Smooth muscle cell (in vitro differentiated cells): ENCODE measurements around the gene CENPT. TPM values are rescaled to one million over a fixed set of nuclear protein-coding genes. Genes with fewer than 3 reads are reported as not detected.

ENCODE experiments used
- DNase-seq: peaks from one replicate; lab custom pipeline; 2025; ENCODE audit not compliant: unreplicated experiment; lab: John Stamatoyannopoulos, UW
- H2AFZ ChIP-seq: fragments of 200-600 bp; sonication (generic); 2 replicates; pipeline ENCODE4 v1.6.0; 2016; ENCODE audit warnings: antibody characterized with exemption, low read depth, mild to moderate bottlenecking
- H3F3A ChIP-seq: fragments of 200-600 bp; sonication (generic); 2 replicates; pipeline ENCODE4 v1.6.0; 2017; ENCODE audit warnings: antibody characterized with exemption, low read depth
- H3K27ac ChIP-seq: fragments of 200-600 bp; sonication (generic); 2 replicates; pipeline ENCODE4 v1.5.1; 2016; ENCODE audit warnings: low read depth, mild to moderate bottlenecking
- H3K27me3 ChIP-seq: fragments of 200-600 bp; sonication (generic); 2 replicates; pipeline ENCODE4 v1.6.1; 2016; ENCODE audit warnings: low read depth, mild to moderate bottlenecking
- H3K36me3 ChIP-seq: fragments of 200-600 bp; sonication (generic); 2 replicates; pipeline ENCODE4 v1.5.1; 2016; ENCODE audit warnings: low read depth
- H3K4me1 ChIP-seq: fragments of 200-600 bp; sonication (generic); 2 replicates; pipeline ENCODE4 v1.5.1; 2016; ENCODE audit warnings: low read depth
- H3K4me2 ChIP-seq: fragments of 200-600 bp; sonication (generic); 2 replicates; pipeline ENCODE4 v1.6.0; 2016; ENCODE audit warnings: mild to moderate bottlenecking
- H3K4me3 ChIP-seq: fragments of 200-600 bp; sonication (generic); 2 replicates; pipeline ENCODE4 v1.5.1; 2016; ENCODE audit warnings: mild to moderate bottlenecking
- H3K79me2 ChIP-seq: fragments of 200-600 bp; sonication (generic); 2 replicates; pipeline ENCODE4 v1.6.0; 2016; ENCODE audit warnings: low read depth, mild to moderate bottlenecking
- H3K9ac ChIP-seq: fragments of 200-600 bp; sonication (generic); 2 replicates; pipeline ENCODE4 v1.6.0; 2016; ENCODE audit warnings: low read depth
- H3K9me3 ChIP-seq: fragments of 200-600 bp; sonication (generic); replicated peaks from 2 replicates; pipeline ENCODE4 v1.5.1; 2016; ENCODE audit warnings: low read depth
- H4K20me1 ChIP-seq: fragments of 200-600 bp; sonication (generic); 2 replicates; pipeline ENCODE4 v1.6.0; 2016; ENCODE audit warnings: low read depth
- WGBS: methylation state at CpG from one replicate; pipeline ENCODE4 v1.1.7; 2016; ENCODE audit warnings: low lambda C conversion rate; 5-methylcytosine and 5-hydroxymethylcytosine counted together
- polyA plus RNA-seq: library from polyadenylated mRNA; unstranded; fragments of >200 nt; fragmentation: Nextera tagmentation; extraction: Ambion mirVana; gene quantifications from 2 replicates; pipeline ENCODE4 v1.2.1, GENCODE V29; 2016
- total RNA-seq: library from RNA; depleted of rRNA; stranded (reverse); fragments of >200 nt; gene quantifications from 2 replicates; pipeline ENCODE4 v1.2.3, GENCODE V29; 2014
- TF ChIP-seq, protein P1 (sequence below): fragments of 200-600 bp; sonication (generic); IDR thresholded peaks from 2 replicates; pipeline ENCODE4 v1.5.1; 2017; ENCODE audit warnings: borderline replicate concordance, mild to moderate bottlenecking, antibody characterized with exemption; ENCODE audit not compliant: insufficient read depth, poor library complexity, severe bottlenecking

The CENPT gene
- total and polyA plus RNA-seq, 2 experiments from 2014 or later = 47.0 to 65.8 TPM

DNA sequence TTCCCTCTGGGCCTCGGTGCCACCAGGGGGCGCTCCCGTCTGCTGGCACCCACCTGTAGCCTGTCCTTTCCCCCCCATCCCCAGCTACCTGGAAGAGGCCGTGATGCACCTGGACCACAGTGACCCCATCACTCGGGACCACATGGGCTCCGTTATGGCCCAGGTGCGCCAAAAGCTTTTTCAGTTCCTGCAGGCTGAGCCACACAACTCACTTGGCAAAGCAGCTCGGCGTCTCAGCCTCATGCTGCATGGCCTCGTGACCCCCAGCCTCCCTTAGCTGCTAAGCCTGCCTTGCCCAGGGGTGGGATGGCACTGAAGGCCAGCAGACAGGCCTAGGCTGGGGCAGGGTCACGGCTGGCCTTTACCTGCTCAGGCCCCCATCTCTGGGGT lies 36.4 kb upstream of the CENPT start:
- Histone ChIP-seq H3K4me1 (peaks cover 5% of the 10 kb centered on the region), H3K4me3 (no peak overlapping the region), H3K27ac (no peak overlapping the region), H3K79me2 (no peaks in the 10 kb centered on the region), H3K27me3 (no peaks in the 10 kb centered on the region), H3K9me3 (no peaks in the 10 kb centered on the region), H3F3A (no peaks in the 10 kb centered on the region), H3K9ac (no peak overlapping the region), H2AFZ (no peak overlapping the region), H3K36me3 (no peaks in the 10 kb centered on the region), H3K4me2 (no peak overlapping the region), H4K20me1 (peaks cover 16% of the 10 kb centered on the region)
- DNase-seq = peak; percentile 3
- TF ChIP-seq, protein P1, sequence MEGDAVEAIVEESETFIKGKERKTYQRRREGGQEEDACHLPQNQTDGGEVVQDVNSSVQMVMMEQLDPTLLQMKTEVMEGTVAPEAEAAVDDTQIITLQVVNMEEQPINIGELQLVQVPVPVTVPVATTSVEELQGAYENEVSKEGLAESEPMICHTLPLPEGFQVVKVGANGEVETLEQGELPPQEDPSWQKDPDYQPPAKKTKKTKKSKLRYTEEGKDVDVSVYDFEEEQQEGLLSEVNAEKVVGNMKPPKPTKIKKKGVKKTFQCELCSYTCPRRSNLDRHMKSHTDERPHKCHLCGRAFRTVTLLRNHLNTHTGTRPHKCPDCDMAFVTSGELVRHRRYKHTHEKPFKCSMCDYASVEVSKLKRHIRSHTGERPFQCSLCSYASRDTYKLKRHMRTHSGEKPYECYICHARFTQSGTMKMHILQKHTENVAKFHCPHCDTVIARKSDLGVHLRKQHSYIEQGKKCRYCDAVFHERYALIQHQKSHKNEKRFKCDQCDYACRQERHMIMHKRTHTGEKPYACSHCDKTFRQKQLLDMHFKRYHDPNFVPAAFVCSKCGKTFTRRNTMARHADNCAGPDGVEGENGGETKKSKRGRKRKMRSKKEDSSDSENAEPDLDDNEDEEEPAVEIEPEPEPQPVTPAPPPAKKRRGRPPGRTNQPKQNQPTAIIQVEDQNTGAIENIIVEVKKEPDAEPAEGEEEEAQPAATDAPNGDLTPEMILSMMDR = peak; percentile 81
- WGBS = 65% methylated on average over 11 of the region's 11 CpGs

DNA sequence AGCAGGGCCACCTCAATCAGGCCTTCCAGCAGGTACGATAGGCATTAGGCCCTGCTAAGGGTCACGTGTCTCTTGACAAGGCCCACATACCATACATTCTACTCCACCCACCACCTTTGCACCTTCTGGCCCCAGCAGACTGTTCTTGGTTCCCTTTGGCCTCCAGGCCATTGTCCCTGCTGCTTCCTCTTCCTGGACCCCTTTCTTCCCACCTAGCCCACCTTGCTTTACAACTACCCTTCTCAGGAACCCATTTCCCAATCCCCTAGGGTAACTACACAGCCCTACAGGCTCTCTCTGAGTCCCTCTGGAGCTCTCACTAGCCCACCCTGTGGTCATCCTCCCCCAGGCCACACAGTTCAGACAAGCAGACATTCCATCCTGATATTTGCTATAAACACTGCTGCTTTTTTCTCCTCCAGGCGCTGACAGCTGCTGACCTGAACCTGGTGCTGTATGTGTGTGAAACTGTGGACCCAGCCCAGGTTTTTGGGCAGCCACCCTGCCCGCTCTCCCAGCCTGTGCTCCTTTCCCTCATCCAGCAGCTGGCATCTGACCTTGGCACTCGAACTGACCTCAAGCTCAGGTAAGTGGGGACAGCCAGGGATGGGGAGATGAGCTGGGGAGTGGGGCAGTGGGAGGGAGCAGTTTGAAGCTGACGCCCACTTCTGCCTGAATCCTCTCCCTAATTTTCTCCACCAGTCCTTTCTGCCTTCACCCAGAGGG lies 35.8 kb upstream of the CENPT start:
- Histone ChIP-seq H3K9ac (no peak overlapping the region), H3K27ac (no peak overlapping the region), H3K27me3 (no peaks in the 10 kb centered on the region), H4K20me1 (peaks cover 16% of the 10 kb centered on the region), H2AFZ (no peak overlapping the region), H3K4me3 (no peak overlapping the region), H3K79me2 (no peaks in the 10 kb centered on the region), H3K9me3 (no peaks in the 10 kb centered on the region), H3K4me2 (no peak overlapping the region), H3K4me1 (peaks cover 5% of the 10 kb centered on the region), H3F3A (no peaks in the 10 kb centered on the region), H3K36me3 (no peaks in the 10 kb centered on the region)
- no peak for DNase-seq
- TF ChIP-seq, protein P1 = no peak
- WGBS = 73% methylated on average over 6 of the region's 6 CpGs

DNA sequence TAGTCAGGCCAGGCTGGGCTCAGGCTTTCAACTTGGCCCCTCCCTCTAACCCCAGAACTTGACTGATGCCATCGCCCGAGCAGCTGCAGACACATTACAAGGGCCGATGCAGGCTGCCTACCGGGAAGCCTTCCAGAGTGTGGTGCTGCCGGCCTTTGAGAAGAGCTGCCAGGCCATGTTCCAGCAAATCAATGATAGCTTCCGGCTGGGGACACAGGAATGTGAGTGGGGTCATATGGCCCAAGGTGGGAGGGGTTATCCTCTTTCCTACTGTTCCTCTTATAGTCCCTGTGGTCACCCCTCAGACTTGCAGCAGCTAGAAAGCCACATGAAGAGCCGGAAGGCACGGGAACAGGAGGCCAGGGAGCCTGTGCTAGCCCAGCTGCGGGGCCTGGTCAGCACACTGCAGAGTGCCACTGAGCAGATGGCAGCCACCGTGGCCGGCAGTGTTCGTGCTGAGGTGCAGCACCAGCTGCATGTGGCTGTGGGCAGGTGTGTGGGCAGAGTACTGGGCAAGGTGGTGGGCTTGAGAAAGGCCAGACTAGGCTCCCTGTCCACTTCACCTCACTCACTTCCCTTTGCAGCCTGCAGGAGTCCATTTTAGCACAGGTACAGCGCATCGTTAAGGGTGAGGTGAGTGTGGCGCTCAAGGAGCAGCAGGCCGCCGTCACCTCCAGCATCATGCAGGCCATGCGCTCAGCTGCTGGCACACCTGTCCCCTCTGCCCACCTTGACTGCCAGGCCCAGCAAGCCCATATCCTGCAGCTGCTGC lies 35.1 kb upstream of the CENPT start:
- Histone ChIP-seq H3K4me2 (no peak overlapping the region), H3F3A (no peaks in the 10 kb centered on the region), H3K27me3 (no peaks in the 10 kb centered on the region), H3K36me3 (no peaks in the 10 kb centered on the region), H4K20me1 (peaks cover 16% of the 10 kb centered on the region), H3K9ac (no peak overlapping the region), H3K27ac (no peak overlapping the region), H2AFZ (no peak overlapping the region), H3K79me2 (no peaks in the 10 kb centered on the region), H3K4me3 (no peak overlapping the region), H3K4me1 (peaks cover 5% of the 10 kb centered on the region), H3K9me3 (no peaks in the 10 kb centered on the region)
- TF ChIP-seq, protein P1 = no peak
- DNase-seq = no peak
- WGBS = 95% methylated on average over 18 of the region's 18 CpGs
